GM10266 (cell line): ENCODE data around the gene CPNE5.

Experiments
- DNase-seq: peaks from one replicate; pipeline ENCODE4 v3.0.0; 2012; ENCODE audit errors: extremely low spot score
- CTCF ChIP-seq: IDR thresholded peaks from 2 replicates; pipeline ENCODE4 v1.5.1; 2012; ENCODE audit warnings: mild to moderate bottlenecking, low read depth; ENCODE audit not compliant: control insufficient read depth, insufficient read depth; ENCODE audit errors: missing control alignments

Gene CPNE5

DNA sequence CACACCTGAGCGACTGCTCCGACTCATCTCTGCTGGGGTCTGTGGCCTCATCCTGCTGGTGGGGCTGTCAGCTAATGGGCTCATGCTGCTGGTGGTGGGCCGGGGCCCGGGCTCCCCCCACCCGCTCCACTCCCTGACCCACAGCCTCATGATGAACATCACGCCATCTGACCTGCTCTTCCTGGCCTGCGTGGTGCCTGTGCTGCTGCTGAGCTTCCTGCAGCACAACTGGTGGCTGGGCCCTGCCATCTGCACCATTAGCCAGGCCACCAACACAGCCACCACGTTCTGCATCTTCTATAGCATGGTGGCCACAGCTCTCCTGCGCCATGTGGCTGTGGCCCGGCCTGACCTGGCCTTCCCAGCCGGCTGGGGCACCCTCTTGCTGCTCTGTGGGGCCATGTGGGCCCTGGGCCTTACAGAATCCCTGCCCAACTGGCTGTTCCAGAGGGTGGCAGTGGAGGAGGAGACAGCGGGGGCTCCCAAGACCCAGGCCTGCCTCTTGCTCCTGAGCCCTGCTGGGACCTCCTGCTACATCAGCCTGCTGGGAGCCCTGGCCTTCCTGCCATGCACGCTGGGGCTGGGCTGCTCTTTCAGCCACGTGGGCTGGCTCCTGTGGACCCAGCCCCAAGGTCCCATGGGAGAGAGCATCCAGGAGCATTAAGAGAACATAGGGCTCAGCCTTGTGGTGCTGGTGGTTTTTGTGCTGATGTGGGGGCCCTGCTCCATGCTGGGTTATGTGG is 102.0 kb downstream of the CPNE5 start:
- no peak for DNase-seq
- no peak for TF ChIP-seq CTCF

- no peak for DNase-seq
- TF ChIP-seq CTCF: no peak
Measured at GRCh38 chr6:36735110-36736071, 103.9 kb downstream of the CPNE5 start.

DNA sequence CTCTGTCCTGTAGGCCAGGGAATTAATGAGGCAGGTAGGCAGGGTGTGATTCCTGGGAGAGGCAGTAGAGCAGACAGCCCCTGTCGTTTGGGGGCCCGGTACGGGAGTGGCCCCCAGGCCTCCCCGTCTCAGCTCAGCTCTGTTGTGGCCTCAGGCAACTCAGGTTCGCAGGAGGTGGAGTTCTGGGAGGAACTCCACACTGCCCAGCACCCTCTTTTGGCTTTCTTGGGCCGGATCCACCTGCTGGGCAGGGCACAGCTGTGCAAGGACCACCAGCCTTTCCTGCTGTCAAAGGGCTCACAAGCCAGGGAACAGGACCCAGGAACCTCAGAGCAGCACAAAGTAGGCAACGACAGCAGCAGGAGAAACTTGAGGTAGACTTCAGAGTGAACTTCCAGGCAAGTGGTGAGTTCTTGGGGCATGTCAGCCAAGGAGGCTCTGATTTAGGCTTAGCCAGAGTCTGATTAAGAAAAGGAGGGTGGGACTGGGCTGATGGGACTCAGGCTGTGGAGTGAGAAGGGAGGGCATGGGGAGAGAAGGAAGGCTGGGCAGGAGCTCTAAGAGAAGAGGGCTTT is 104.7 kb downstream of the CPNE5 start:
- no peak for TF ChIP-seq CTCF
- DNase-seq: no peak

DNA sequence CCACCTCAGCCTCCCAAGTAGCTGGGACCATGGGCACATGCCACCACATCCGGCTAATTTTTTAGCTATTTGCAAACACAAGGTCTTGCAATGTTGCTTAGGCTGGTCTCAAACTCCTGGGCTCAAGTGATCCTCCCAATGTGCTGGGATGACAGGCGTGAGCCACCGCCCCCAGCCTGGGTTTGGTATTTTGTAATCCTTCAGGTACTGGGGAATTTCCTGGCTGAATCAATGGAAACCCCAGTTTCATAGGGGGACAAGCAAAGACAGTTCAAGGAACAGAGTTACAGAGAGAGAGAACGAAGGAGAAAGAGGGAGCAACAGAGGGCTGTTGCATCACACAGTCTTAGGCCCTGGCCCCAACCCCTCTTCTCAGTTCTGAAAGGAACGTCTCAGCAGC is 105.9 kb downstream of the CPNE5 start:
- no peak for TF ChIP-seq CTCF
- DNase-seq: no peak

- no peak for TF ChIP-seq CTCF
- no peak for DNase-seq
Measured at GRCh38 chr6:36731622-36732310, 107.5 kb downstream of the CPNE5 start.

DNA sequence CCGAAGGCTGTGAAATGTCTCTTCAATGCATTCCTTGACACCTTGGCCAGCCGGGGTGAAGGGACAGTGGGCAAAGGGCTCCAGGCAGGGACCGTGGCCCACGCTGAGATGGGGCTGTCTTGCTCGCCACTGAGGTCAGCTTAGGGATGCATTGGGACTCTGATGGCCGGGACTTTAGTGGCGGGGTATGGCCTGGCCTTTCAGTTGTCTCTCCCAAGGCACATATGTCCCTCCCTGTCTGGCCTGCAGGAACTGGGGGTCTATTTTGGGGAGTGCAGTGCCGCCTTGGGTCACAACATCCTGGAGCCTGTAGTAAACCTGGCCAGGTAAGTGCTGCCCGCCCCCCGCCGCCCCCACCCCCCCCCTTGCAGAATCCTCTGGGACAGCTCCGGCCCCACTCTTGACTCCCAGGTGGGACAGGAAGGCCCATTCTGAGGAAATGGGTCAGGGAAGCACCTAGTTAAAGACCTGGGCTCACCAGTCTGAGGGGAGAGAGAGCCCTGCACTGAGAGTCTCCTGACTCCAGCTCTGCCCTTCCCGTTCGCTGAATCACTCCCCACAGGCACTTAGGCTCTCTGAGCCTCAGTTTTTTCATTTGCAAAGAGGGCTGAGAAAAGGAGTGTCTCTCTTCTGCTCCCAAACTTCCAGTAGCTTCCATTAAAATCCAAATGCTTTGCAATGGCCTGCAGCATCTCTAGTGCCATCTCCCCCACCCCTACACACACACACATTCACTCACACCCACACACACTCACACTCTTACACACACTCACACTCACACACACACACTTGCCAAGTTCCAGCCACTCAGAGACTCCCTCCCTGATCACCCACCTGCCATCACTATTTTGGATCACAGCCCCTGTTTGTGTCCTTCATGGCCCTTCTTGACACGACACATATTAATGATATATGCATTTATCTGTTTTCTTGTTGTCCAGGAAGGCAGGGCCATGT is 108.5 kb downstream of the CPNE5 start:
- DNase-seq: no peak
- no peak for TF ChIP-seq CTCF
